Suprapubic skin (tissue), 4 donors: Measurements from ENCODE around the gene EPB41. TPM values are rescaled to one million over a fixed set of nuclear protein-coding genes. Genes with fewer than 3 reads are reported as not detected.

Source experiments
- DNase-seq, 2 donors: peaks; one replicate each; pipeline ENCODE4 v3.0.0-alpha.2; 2019; ENCODE audit warnings: low spot score in 2 of 2
- H3K27ac ChIP-seq: fragments of 200-600 bp; sonication (generic); one replicate; pipeline ENCODE4 v1.5.1; 2019
- H3K27me3 ChIP-seq: fragments of 200-600 bp; sonication (generic); one replicate; pipeline ENCODE4 v1.5.1; 2019
- H3K36me3 ChIP-seq: fragments of 200-600 bp; sonication (generic); one replicate; pipeline ENCODE4 v1.5.1; 2019
- H3K4me1 ChIP-seq: fragments of 200-600 bp; sonication (generic); one replicate; pipeline ENCODE4 v1.5.1; 2019
- H3K4me3 ChIP-seq: fragments of 200-600 bp; sonication (generic); one replicate; pipeline ENCODE4 v1.5.1; 2019; ENCODE audit warnings: mild to moderate bottlenecking
- H3K9me3 ChIP-seq: fragments of 200-600 bp; sonication (generic); one replicate; pipeline ENCODE4 v1.5.1; 2019
- EP300 ChIP-seq: sonication (generic); formaldehyde crosslinking; IDR thresholded peaks from one replicate; pipeline ENCODE4 v1.6.1; 2017; ENCODE audit warnings: antibody characterized with exemption
- POLR2A ChIP-seq, 2 donors: fragments of 450-650 bp; IDR thresholded peaks; one replicate each; pipeline ENCODE4 v1.6.1; 2017; ENCODE audit warnings: antibody characterized with exemption in 2 of 2, mild to moderate bottlenecking in 2 of 2, moderate library complexity in 2 of 2
- POLR2AphosphoS5 ChIP-seq, 3 donors: sonication (generic); formaldehyde crosslinking; IDR thresholded peaks; one replicate each; pipeline ENCODE4 v1.6.1; 2017; ENCODE audit warnings: antibody characterized with exemption in 3 of 3
- WGBS: methylation state at CpG from one replicate; pipeline ENCODE4 v1.1.5; 2018; 5-methylcytosine and 5-hydroxymethylcytosine counted together
- total RNA-seq, 4 donors: library from RNA; depleted of rRNA; stranded (reverse); fragments of >200 nt; gene quantifications; one replicate each; pipeline ENCODE4 v1.1.0, GENCODE V29; 2016
- TF ChIP-seq, protein P1 (sequence below), 2 donors: fragments of 200-600 bp in 1 of 2; fragments of 450-650 bp in 1 of 2; sonication (generic) in 1 of 2; IDR thresholded peaks; one replicate each; pipeline ENCODE4 v1.5.1; 2016 to 2019; ENCODE audit warnings: antibody characterized with exemption in 2 of 2, mild to moderate bottlenecking in 1 of 2, moderate library complexity in 1 of 2

The EPB41 gene
- total RNA-seq, 4 donors from 2014 or later: 45.7 to 79.5 (median 67.1) TPM

DNA sequence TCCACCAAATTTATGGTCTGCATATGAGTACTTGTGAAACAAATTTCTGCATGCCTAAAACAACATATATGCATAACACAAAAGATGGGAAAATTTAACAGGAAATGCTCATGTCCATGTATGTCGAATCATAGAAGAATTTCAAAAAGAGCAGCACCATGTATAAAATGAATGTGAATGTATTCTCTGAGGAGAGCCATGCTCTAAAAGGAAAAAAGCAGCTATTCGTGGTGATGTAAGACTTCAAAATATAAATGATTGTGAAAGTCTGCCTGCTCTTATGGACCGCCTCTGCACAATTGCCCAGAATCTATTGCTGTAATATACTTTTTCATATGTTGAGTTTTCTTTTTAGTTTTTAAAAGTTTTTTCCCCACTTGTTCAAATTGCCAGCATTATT lies 66.8 kb downstream of the EPB41 start:
- 74% methylated on average over 3 of the region's 3 CpGs for WGBS
- Histone ChIP-seq H3K27me3 (no peaks in the 10 kb centered on the region), H3K4me1 (no peaks in the 10 kb centered on the region), H3K27ac (no peak overlapping the region), H3K36me3 (no peaks in the 10 kb centered on the region), H3K9me3 (no peaks in the 10 kb centered on the region), H3K4me3 (no peak overlapping the region)
- no peak for DNase-seq
- no peak for TF ChIP-seq POLR2A (IDR thresholded peaks at IDR 0.05)
- TF ChIP-seq, protein P1, sequence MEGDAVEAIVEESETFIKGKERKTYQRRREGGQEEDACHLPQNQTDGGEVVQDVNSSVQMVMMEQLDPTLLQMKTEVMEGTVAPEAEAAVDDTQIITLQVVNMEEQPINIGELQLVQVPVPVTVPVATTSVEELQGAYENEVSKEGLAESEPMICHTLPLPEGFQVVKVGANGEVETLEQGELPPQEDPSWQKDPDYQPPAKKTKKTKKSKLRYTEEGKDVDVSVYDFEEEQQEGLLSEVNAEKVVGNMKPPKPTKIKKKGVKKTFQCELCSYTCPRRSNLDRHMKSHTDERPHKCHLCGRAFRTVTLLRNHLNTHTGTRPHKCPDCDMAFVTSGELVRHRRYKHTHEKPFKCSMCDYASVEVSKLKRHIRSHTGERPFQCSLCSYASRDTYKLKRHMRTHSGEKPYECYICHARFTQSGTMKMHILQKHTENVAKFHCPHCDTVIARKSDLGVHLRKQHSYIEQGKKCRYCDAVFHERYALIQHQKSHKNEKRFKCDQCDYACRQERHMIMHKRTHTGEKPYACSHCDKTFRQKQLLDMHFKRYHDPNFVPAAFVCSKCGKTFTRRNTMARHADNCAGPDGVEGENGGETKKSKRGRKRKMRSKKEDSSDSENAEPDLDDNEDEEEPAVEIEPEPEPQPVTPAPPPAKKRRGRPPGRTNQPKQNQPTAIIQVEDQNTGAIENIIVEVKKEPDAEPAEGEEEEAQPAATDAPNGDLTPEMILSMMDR (IDR thresholded peaks at IDR 0.05): no peak
- TF ChIP-seq EP300: no peak
- TF ChIP-seq POLR2AphosphoS5 (IDR thresholded peaks at IDR 0.05): no peak

DNA sequence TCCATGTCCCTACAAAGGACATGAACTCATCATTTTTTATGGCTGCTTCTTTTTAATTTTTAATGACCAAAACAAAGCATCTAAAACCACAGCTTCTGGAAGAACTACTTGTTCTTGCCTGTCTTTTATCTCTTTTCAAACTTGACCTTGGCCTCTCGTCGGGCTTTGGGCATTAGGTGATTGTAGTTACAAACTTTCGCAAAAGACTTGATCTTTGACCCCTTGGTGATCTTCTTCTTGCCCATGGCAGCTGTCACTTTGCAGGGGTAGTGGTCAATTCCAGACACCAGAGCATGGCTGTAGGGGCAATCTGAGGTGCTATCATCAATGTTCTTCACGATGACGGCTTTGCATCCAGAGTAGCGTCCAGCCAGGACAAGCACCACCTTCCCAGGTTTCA lies 67.8 kb downstream of the EPB41 start:
- no peak overlapping the region for H3K4me3 ChIP-seq
- no peaks in the 10 kb centered on the region for H3K36me3 ChIP-seq
- no peaks in the 10 kb centered on the region for H3K9me3 ChIP-seq
- H3K4me1 ChIP-seq: no peaks in the 10 kb centered on the region
- no peaks in the 10 kb centered on the region for H3K27me3 ChIP-seq
- TF ChIP-seq POLR2A (IDR thresholded peaks at IDR 0.05) (no peak), POLR2AphosphoS5 (IDR thresholded peaks at IDR 0.05) (no peak), EP300 (no peak)
- TF ChIP-seq, protein P1 (IDR thresholded peaks at IDR 0.05): no peak
- no peak overlapping the region for H3K27ac ChIP-seq
- no peak for DNase-seq
- WGBS: 93% methylated on average over 6 of the region's 6 CpGs

DNA sequence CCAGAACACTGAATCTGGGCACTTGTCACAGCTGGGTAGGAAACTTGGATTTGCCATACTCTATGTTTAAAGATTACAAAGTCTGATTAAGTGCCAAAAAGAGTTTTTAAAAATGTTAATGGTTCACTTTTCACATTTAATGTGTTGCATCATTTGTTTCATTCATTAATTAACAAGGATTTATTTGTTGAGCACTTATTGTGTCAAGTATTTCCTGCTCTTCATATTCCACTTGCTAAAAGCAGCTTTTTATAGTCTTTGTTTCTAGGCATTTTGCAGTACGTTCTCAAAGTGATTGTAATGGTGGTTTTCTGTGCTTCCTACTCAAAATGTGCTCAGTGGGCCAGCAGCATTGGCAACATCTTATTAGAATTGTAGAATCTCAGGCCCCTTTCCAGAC lies 68.7 kb downstream of the EPB41 start:
- no peak for TF ChIP-seq POLR2A (IDR thresholded peaks at IDR 0.05)
- TF ChIP-seq, protein P1 (IDR thresholded peaks at IDR 0.05): no peak
- no peak for TF ChIP-seq POLR2AphosphoS5 (IDR thresholded peaks at IDR 0.05)
- TF ChIP-seq EP300: no peak
- Histone ChIP-seq H3K27me3 (no peaks in the 10 kb centered on the region), H3K36me3 (peaks cover 5% of the 10 kb centered on the region), H3K4me3 (no peak overlapping the region), H3K4me1 (no peaks in the 10 kb centered on the region), H3K27ac (no peak overlapping the region), H3K9me3 (no peaks in the 10 kb centered on the region)
- 97% methylated on average over 1 of the region's 1 CpG for WGBS
- no peak for DNase-seq

DNA sequence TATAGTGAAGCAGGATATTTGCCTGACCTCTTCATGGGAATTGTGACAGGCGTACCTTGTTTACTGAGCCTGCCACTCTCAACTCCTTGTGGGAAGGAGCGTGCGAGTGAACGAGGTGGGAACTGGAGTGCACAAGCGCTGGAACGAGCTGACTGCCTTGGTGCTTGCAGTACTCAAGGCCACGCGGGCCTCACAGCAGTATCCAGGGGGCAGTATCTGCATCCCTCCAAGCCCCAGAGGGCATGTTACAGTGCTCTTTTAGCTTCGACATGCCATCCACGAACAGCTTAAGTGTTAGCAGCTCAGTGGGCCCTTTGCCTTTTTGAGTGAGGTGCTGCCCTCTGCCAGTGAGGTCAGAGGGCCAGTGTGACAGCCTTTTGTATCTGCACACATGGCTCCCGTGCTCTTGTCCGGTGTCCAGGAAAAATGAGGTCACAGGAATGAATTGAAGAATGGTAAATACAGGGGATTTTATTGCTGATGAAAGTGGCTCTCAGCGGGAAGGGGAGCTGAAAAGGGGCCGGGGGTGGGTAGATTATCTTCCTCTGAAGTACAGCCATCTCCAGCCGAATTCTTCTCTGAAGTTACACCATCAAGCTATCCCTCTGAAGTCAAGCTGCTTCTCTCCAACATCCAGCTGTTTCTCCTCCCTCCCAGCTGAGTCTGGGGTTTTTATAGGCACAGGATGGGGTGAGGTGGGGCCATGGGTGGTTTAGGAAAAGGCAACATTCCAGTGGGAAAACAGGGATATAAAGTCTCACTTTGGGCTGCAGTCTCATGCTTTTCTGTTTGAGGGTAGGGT lies 69.3 kb downstream of the EPB41 start:
- Histone ChIP-seq H3K27me3 (no peaks in the 10 kb centered on the region), H3K27ac (no peak overlapping the region), H3K4me3 (no peak overlapping the region), H3K9me3 (no peaks in the 10 kb centered on the region), H3K36me3 (peaks cover 6% of the 10 kb centered on the region), H3K4me1 (no peaks in the 10 kb centered on the region)
- DNase-seq: no peak
- TF ChIP-seq EP300 (no peak), POLR2AphosphoS5 (IDR thresholded peaks at IDR 0.05) (no peak), POLR2A (IDR thresholded peaks at IDR 0.05) (no peak)
- TF ChIP-seq, protein P1 (IDR thresholded peaks at IDR 0.05): no peak
- 86% methylated on average over 15 of the region's 15 CpGs for WGBS

DNA sequence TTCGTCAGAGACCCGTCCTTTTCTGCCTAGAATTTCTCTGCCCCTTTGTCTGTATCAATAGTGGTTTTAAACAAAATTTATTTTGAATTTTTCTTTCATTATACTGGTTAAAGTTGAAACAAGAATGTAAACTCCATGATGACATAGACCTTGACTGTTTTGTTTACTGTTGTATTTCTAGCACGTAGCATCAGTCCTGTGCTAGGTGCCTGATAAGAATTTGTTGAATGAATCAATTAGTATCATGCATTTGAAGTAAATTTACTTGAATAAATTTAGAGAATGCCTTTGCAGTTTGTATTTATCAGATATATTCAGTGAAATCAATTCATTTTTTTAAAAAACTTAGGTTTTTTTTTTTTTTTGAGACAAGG lies 69.9 kb downstream of the EPB41 start:
- TF ChIP-seq, protein P1 (IDR thresholded peaks at IDR 0.05): no peak
- TF ChIP-seq EP300 (no peak), POLR2A (IDR thresholded peaks at IDR 0.05) (no peak), POLR2AphosphoS5 (IDR thresholded peaks at IDR 0.05) (no peak)

More for the DNA sequence above, 69.9 kb downstream of the EPB41 start:
- Histone ChIP-seq H3K36me3 (peaks cover 6% of the 10 kb centered on the region), H3K27ac (no peak overlapping the region), H3K4me1 (no peaks in the 10 kb centered on the region), H3K27me3 (no peaks in the 10 kb centered on the region), H3K4me3 (no peak overlapping the region), H3K9me3 (no peaks in the 10 kb centered on the region)
- DNase-seq: no peak
- 95% methylated on average over 3 of the region's 3 CpGs for WGBS
